Neural cell (in vitro differentiated cells): Measurements from ENCODE around the gene GALNT2. TPM values are rescaled to one million over a fixed set of nuclear protein-coding genes. Genes with fewer than 3 reads are reported as not detected.

Experiments used
- H2AFZ ChIP-seq: fragments of 200-600, 300-800 bp; sonication (generic), shearing (Covaris generic); 2 replicates; pipeline ENCODE4 v1.6.0; 2014; ENCODE audit warnings: low read depth, mild to moderate bottlenecking, antibody characterized with exemption, low read length, moderate library complexity
- H3F3A ChIP-seq: fragments of 200-600 bp; shearing (Covaris generic); 2 replicates; pipeline ENCODE4 v1.6.1; 2016; ENCODE audit warnings: mild to moderate bottlenecking, moderate library complexity, mixed read lengths, antibody characterized with exemption, low read length; ENCODE audit not compliant: insufficient read depth, poor library complexity, severe bottlenecking
- H3K27ac ChIP-seq: fragments of 200-600, 300-800 bp; sonication (generic), shearing (Covaris generic); 2 replicates; pipeline ENCODE4 v1.5.1; 2014; ENCODE audit warnings: mild to moderate bottlenecking, low read length, moderate library complexity
- H3K27me3 ChIP-seq: fragments of 300-800, 200-600 bp; sonication (generic), shearing (Covaris generic); 2 replicates; pipeline ENCODE4 v1.6.0; 2014; ENCODE audit warnings: mild to moderate bottlenecking, low read depth, low read length, moderate library complexity; ENCODE audit not compliant: insufficient read depth
- H3K36me3 ChIP-seq: fragments of 300-800, 200-600 bp; sonication (generic), shearing (Covaris generic); 2 replicates; pipeline ENCODE4 v1.5.1; 2014; ENCODE audit warnings: mild to moderate bottlenecking, antibody characterized with exemption, low read length, moderate library complexity; ENCODE audit not compliant: insufficient read depth
- H3K4me2 ChIP-seq: fragments of 300-800, 200-600 bp; sonication (generic), shearing (Covaris generic); 2 replicates; pipeline ENCODE4 v1.6.0; 2014; ENCODE audit warnings: mild to moderate bottlenecking, low read length
- H3K4me3 ChIP-seq: fragments of 300-800, 200-600 bp; sonication (generic), shearing (Covaris generic); 2 replicates; pipeline ENCODE4 v1.5.1; 2014; ENCODE audit warnings: mild to moderate bottlenecking, low read length, moderate library complexity
- H3K79me2 ChIP-seq: fragments of 200-600 bp; shearing (Covaris generic); replicated peaks from 2 replicates; pipeline ENCODE4 v1.6.0; 2014; ENCODE audit warnings: mild to moderate bottlenecking, low read length, moderate library complexity; ENCODE audit not compliant: insufficient read depth
- H3K9ac ChIP-seq: fragments of 300-800, 200-600 bp; sonication (generic), shearing (Covaris generic); 2 replicates; pipeline ENCODE4 v1.6.1; 2016; ENCODE audit warnings: mild to moderate bottlenecking, low read length, mixed read lengths
- H3K9me2 ChIP-seq: fragments of 200-600 bp; shearing (Covaris generic); 2 replicates; pipeline ENCODE4 v1.6.1; 2016; ENCODE audit warnings: mild to moderate bottlenecking, low read length, mixed read lengths; ENCODE audit not compliant: insufficient read depth
- H3K9me3 ChIP-seq: fragments of 200-600, 300-800 bp; sonication (generic), shearing (Covaris generic); 2 replicates; pipeline ENCODE4 v1.6.1; 2016; ENCODE audit warnings: mild to moderate bottlenecking, mixed run types, low read length, moderate library complexity, mixed read lengths
- H4K20me1 ChIP-seq: fragments of 200-600 bp; shearing (Covaris generic); 2 replicates; pipeline ENCODE4 v1.6.1; 2016; ENCODE audit warnings: mild to moderate bottlenecking, mixed run types; ENCODE audit not compliant: insufficient read depth
- EP300 ChIP-seq: fragments of 450-650 bp; conservative IDR thresholded peaks from 2 replicates; pipeline ENCODE4 v1.6.1; 2014; ENCODE audit warnings: antibody characterized with exemption, mild to moderate bottlenecking, moderate library complexity; ENCODE audit not compliant: poor library complexity, severe bottlenecking
- EZH2 ChIP-seq: fragments of 200-600, 300-800 bp; shearing (Covaris generic), sonication (generic); IDR thresholded peaks from 2 replicates; pipeline ENCODE4 v1.6.1; 2014; ENCODE audit warnings: antibody characterized with exemption, low read length, borderline replicate concordance, mild to moderate bottlenecking; ENCODE audit not compliant: insufficient read depth, poor library complexity, severe bottlenecking
- MXI1 ChIP-seq: fragments of 450-650 bp; conservative IDR thresholded peaks from 2 replicates; pipeline ENCODE4 v1.6.1; 2014; ENCODE audit warnings: antibody characterized with exemption, mild to moderate bottlenecking; ENCODE audit not compliant: poor library complexity, severe bottlenecking
- RAD21 ChIP-seq: fragments of 450-650 bp; conservative IDR thresholded peaks from 2 replicates; pipeline ENCODE4 v1.6.1; 2014; ENCODE audit warnings: antibody characterized with exemption, mild to moderate bottlenecking, moderate library complexity
- REST ChIP-seq: IDR thresholded peaks from 2 replicates; pipeline ENCODE4 v1.6.1; 2012; ENCODE audit warnings: borderline replicate concordance
- TAF1 ChIP-seq: IDR thresholded peaks from 2 replicates; pipeline ENCODE4 v1.6.1; 2012; ENCODE audit warnings: low read depth
- polyA plus RNA-seq: library from polyadenylated mRNA; depleted of rRNA; stranded (reverse); fragments of >200 nt; gene quantifications from 2 replicates; pipeline ENCODE4 v1.2.3, GENCODE V29; 2014

GALNT2 gene
- polyA plus RNA-seq, 1 donor from 2014 or later = 38.8 TPM

- Histone ChIP-seq H2AFZ (no peak overlapping the region), H3K36me3 (no peaks in the 10 kb centered on the region), H3K4me3 (no peak overlapping the region), H3K9ac (no peak overlapping the region), H3K27me3 (no peaks in the 10 kb centered on the region), H3F3A (no peaks in the 10 kb centered on the region), H3K27ac (no peak overlapping the region), H3K9me2 (no peaks in the 10 kb centered on the region), H4K20me1 (no peaks in the 10 kb centered on the region), H3K9me3 (no peaks in the 10 kb centered on the region), H3K4me2 (no peak overlapping the region), H3K79me2 (no peaks in the 10 kb centered on the region)
- no peak for TF ChIP-seq REST
- no peak for TF ChIP-seq EP300
- TF ChIP-seq MXI1 = no peak
Observed at GRCh38 chr1:230176326-230176725, 109.3 kb downstream of the GALNT2 start.

GRCh38 chr1:230176871-230177411 lies 109.9 kb downstream of the GALNT2 start:
- Histone ChIP-seq H3K9me2 (no peaks in the 10 kb centered on the region), H3K27ac (no peak overlapping the region)

More at GRCh38 chr1:230176871-230177411, 109.9 kb downstream of the GALNT2 start:
- Histone ChIP-seq H3K79me2 (no peaks in the 10 kb centered on the region), H2AFZ (no peak overlapping the region), H4K20me1 (no peaks in the 10 kb centered on the region), H3K4me2 (no peak overlapping the region), H3K27me3 (no peaks in the 10 kb centered on the region), H3K4me3 (no peak overlapping the region), H3K36me3 (no peaks in the 10 kb centered on the region), H3K9me3 (no peaks in the 10 kb centered on the region), H3K9ac (no peak overlapping the region), H3F3A (no peaks in the 10 kb centered on the region)
- TF ChIP-seq RAD21 (no peak), REST (no peak), MXI1 (no peak), TAF1 (no peak), EZH2 (no peak)
